HG02885 (cell line): ENCODE data around the gene NID1.

Experiments
- ATAC-seq: cut with Tn5 transposase; IDR thresholded peaks from one replicate; pipeline ENCODE4 v1.9.1; 2021; ENCODE audit warnings: mild to moderate bottlenecking; ENCODE audit not compliant: unreplicated experiment, poor library complexity

NID1 gene

DNA sequence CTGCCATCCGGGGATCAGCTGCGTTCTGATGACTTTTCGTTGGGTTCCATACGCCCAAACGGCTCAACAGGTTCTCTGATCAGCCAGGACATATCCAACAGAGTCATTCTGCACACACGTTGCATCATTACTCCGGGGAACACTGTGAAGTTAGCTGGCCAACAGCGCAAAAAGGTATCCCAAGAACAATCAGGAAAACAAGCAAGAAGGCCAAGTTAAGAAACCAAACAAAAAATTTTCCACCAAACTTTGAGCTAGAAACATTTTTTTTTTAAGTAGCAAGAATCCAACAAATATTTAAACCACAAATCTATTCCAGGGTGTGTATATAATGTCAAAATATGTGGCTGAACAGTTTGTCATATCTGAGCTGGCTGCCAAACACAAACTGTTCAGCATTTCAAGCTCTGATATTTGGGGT is 29.2 kb downstream of the NID1 start:
- ATAC-seq = no peak

DNA sequence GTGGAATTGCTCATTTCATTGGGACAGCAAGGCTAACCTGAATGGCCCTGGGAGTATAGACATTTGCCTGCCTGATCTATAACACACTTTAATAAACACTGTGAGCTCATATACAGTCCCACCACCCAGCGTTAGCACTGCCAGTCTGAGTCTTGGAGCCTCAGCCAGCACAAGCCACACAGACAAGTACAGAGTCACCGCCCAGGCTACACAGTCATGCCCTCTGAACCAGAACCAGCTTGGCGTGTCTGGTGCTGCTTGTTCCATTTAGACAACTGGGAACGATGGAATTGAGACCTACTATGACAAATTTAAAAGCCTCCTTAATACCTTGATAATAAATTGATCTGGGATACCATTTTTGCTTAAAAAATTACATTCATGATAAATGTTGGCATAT is 31.6 kb downstream of the NID1 start:
- no peak for ATAC-seq

DNA sequence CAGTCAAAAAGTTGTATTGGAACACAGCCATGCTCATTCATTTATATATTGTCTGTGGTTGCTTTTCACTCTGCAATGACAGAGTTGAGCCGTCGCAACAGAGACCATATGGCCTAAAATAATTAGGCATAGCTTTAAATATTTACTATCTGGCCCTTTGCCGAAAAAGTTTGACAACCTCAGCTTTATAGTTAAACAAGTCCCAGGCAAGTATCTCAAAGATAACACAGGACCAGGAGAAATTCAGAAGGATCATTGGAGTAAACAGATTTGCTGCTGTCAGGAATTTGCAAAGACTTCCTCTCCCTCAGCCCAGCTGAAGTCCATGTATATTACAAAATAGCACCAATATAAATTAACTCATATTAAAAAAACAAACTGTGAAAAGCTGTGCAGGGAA is 34.4 kb downstream of the NID1 start:
- no peak for ATAC-seq

DNA sequence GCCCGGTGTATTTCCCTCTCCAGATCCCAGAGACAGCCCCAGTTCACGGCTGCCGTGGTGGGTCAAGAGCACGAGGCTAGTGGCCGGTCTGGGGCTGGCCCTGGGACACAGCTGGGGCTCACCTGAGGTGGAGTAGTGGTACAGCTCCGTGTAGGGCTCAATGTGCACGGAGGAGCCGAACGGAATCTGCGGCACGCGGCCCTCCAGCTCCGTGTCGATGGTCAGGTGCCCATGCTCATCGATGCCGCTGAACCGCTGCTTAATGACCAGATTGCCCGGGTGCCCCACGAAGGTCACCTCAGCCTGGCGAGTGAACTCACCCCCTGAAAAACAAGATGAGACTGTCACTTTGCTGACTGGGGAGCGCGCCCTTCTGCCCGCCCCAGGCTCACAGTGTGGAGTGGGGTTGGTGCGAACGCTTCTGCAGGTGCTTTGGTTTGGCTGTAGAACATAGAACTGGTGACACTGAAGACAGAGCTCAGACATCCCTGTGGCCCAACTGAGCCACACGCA is 35.4 kb downstream of the NID1 start:
- ATAC-seq = no peak

DNA sequence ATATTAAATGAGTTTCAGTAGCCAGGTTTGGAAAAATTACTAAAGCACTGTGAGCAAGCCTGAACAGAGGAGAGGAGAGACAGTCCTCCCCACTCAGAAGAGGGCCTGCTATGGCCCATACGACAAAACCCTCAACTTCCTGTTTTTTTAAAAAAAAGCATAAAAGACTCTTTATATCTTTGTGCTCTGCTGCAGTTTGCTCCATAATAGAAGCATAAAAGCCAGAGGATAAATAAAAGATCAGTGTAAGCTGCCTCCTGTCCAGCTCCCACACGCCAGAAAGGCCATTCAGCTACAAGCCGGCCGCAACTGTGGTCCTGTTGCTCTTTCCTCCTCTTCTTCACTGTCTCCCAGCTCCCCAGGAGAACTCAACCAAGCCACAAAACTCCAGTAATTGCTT is 37.8 kb downstream of the NID1 start:
- no peak for ATAC-seq

DNA sequence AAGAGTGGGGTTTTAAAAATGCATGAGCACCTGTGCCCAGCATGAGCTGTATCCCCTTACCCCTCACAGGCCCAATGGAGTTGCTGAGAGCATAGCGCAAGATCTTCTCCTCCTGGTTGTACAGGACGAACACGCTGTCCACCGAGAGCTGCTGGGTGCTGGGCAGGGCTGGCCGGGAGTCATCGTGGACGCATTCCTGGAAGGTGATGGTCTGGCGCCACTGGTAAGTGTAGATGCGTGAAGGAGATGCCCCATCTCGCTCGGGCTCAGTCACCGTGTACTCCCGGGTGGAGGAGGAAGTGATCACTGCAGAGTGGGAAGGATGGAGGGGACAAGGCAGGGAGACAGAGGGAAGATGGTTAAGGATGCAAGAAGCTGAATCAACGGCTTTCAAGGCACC is 39.1 kb downstream of the NID1 start:
- no peak for ATAC-seq

DNA sequence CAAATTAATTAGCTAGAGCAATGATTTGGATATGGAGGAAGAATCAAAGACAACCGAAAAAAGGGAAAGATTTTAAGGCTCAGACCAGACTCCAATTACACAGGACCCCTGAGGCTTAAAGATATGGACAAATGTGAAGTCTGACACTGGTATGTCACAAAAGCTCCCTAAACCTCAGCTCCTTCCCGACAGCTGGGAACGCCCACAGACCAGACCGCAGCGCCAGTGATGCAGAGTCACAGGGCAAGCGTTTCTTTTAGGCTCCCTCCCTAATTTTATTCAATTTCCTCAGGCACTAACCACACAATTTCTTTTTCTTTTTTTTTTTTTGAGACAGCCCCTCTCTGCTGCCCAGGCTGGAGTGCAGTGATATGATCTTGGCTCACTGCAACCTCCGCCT is 40.2 kb downstream of the NID1 start:
- ATAC-seq = no peak

DNA sequence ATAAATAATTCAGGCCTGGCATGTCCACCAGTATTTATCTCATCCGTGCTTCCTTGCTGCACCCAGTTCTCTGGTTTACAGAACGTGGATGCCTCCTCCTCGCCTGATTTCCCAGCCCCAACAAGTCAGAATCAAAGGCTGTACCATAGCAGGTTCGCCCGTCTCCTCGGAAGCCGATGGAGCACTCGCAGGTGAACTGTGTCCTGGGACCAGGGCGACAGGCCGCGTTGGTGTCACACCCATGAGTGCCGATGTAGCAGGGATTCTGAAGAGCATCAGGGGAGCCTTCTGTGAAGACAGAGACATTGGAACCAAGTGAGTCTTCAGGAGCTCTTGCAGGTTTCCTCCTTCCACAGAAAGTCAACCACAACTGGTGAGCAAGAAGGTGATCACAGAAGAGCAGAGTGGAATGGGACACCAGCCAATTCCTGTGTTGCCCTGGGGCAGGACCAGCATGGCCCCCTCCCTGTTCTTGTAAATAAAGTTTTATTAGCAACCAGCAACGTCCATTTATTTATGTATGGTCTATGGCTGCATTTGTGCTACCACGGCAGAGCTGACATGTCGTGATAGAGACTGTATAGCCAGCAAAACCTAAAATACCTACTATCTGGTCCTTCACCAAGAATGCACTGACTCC is 40.8 kb downstream of the NID1 start:
- ATAC-seq = no peak

DNA sequence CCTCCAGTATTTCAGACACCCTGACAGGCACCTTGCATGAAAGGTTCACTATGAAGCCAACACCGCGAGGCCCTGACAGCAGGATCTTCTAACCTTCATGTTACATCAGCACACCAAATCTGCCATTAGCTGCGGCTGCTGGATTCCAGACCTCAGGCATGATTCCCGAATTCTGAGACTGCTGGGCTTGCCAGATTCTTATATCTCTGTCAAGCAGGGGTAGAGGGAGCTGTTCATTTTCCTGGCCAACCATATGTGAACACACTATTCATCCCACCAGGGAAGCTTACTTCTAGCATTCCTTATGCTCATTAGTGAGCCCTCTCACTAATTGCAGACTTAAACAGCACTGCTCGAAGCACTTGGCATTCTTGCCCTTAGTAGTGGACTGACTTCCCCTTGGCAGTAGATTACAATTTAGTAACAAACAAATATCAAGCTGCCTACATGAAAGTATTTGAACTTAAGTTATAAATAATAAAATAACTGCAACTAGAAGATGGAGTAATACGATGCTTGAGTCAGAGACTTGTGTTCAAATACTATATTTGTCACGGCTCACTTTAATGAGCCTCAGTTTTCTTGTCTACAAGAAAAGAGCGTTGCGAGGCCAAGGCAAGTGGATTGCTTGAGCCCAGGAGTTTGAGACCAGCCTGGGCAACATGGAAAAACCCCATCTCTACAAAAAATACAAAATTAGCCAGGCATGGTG is 43.3 kb downstream of the NID1 start:
- ATAC-seq = no peak

DNA sequence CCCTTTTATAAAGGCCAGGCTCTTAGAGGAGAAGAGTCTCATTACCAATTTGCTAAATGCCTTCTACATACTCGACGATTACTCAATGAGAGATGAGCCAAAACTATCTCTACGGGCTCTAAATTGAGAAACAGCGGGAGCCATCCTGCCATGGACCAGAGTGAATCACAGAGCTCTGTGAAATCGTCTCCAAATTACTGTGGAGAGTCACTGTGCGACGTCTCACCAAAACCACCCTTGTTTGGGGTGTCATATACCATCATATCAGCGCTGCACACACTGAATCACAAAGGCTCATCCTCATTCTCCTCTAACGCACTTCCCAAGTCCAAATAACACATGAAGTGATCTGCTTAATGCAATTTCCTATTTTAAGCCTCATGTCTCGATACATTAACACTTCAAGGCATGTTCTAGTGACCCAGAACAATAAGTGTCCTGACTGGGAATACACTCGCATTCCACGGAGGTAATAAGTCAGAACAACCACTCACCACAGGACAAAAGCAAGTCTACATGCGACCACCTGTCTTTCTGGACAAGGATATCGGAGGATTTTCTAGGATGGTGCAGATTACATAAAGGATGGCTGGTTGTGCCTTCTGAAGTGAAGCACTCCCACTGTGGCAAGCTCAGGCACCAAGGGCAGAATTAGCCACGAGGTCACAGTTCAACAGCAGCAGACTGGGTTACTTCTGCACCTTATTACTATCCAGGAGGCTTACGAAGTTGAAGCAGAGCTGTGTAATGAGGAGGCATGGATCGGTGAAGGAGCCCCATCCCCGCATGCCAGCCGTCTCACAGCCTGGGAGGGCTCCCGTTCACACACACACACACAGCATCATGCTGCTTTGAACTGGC is 44.3 kb downstream of the NID1 start:
- no peak for ATAC-seq

DNA sequence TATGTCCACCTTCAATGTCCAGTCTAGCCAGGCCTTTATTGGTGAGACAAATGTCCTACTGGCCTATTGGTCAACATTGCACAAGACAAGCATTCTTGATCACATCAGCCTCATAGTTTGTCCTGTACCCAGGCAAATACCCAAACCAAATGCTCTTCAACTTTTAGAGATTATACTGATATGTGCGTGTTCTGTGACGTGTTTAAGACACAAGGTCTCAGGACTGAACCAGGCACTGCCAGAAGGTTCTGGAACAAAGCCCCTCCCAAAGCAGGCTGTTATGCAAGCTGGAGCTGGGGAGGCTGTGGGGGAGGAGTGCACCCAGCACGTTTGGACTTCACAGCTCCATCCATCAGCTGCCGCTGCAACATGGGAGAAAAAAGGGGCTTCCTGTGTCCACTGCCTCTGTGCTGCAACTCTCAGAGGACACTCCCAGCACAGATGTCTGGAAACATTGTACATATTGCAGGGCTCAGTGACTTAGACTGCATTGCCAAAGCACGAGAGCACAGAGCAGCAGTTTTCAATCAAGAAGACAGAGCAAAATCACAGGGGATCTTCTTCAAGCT is 45.9 kb downstream of the NID1 start:
- no peak for ATAC-seq

DNA sequence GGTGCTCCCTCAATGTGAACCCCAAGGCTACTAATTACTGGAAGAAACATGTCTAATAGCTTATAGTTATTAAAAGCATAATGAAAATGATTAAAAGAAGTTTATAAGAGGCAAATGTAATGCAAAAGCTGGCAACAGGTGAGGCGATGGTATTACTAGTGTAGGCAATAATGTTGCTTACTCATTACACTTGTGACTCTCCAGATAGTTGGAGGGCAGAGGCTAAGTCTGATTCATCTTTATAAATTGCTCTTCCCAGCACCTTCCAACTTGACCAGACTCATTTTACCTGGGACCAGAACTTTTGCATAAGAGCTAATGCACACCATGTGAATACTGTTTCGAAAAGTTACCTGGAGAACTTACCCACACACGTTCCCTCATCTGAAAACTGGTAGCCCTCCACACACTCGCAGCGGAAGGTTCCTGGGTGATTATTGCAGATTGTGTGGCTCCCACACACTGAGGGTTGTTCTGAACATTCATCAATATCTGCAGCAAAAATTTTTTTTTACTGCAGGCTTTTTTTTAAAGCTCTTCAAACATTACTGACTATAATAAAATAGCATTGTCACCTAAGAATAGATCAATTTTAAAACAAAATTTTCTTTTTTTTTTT is 48.0 kb downstream of the NID1 start:
- ATAC-seq = no peak

DNA sequence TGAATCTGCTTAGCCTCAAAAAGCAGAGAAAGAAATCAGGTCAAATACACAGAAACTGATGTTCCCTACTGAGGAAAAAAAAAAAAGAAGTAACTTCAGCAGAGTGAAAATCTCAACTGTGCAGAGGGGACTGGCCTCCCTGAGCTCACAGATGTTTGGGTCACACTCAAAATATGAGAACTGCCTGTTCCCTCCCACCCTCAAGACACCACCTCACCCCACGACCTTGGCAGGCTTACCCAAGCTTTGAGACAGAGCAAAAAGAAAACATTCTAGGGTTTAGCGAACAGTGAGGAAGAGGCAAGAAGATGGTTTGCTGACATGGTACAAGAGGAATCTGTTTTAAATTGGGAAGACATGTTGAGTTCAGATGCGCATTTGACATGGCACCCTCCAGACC is 48.8 kb downstream of the NID1 start:
- no peak for ATAC-seq

DNA sequence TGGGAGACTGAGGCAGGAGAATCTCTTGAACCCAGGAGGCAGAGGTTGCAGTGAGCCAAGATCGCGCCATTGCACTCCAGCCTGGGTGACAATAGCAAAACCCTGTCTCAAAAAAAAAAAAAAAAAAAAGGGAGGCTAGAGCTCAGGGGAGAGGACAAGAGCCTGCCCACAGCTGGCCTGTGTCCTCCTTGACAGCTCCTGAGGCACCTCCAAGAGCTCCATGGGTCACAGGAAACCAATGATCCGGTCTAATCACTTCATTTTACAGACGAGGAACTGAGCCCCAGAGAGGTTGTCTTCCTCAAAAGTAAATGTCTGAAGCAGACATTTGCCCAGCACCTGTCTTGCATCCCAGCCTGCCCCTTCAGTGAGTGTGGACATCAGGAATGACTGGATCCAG is 49.4 kb downstream of the NID1 start:
- ATAC-seq = no peak

DNA sequence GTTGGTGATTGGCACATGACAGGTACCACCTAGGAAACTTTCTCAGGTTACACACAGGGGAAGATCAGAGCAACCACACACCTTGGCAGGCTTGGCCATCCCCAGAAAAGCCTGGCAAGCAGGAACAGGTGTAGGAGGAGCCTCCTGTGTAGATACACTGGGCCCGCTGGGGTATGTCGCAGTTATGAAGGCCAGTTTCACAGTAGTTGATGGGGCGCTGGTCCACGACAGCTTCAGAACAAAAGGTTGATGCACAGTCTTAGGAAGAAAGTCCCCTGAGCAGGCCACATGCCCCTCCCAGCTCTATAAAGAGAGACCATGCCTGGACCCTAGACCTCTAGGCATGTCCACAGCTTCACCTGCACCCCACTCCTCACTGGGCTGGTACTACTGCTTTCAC is 51.6 kb downstream of the NID1 start:
- no peak for ATAC-seq

DNA sequence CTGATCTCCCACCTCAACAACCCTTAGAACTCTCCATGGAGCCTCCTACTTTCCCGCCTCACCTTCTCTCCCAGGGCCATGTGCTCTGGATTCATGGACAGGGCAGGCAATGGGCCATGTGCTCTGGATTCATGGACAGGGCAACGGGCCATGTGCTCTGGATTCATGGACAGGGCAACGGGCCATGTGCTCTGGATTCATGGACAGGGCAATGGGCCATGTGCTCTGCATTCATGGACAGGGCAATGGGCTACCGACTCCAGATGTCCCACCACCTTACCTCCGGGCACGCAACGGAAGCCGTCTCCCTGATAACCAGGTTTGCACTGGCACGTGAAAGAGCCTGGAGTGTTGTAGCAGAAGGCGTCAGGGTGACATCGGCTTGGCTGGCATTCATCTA is 53.2 kb downstream of the NID1 start:
- no peak for ATAC-seq

DNA sequence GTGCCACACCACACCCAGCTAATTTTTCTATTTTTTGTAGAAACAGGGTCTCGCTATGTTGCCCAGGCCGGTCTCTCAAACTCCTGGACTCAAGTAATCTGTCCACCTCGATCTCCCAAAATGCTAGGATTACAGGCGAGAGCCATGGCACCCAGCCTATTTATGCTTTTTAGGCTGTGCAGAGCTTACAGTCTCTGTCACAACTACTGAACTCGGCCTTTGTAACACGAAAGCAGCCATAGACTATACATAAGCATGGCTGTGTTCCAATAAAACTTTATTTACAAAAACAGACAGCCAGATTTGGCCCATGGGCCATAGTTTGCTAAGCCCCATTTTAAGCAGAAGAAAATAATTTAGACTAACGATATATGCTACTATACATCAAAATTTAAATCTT is 54.4 kb downstream of the NID1 start:
- no peak for ATAC-seq

DNA sequence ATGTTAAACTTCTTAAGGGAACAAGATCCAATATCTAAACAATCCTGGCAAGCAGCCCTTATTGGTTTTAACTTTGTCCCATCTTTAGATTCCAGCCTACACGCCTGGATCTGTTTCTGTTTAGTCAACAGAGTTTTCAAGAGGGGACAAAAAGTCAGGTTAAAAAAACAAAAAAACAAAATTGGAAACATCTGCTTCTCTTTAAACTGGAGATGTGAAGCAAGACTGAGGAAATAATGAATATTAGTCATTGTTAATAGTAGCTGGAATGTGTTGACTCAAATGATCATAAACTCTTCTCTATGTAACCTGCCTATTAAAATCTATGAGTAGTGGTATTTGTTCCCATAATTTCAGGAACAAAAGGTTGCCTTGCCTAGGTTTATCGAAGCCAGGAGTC is 55.0 kb downstream of the NID1 start:
- no peak for ATAC-seq

DNA sequence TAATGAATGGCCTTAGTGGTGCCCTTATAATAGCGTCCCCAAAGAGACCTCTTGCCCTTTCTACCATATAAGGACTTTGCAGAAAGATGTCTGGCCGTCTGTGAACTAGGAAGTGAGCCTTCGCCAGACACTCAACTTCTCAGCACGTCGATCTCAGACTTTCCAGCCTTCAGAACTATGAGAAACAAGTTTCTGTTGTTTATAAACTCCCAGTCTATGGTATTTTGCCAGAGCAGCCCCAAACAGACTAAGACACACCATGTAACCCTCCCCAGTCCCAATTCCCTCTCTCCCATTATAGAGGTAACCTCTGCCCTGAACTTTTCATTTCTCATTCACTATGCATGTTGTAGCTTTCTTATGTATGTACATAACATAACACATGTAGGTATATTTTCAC is 55.7 kb downstream of the NID1 start:
- ATAC-seq = no peak

DNA sequence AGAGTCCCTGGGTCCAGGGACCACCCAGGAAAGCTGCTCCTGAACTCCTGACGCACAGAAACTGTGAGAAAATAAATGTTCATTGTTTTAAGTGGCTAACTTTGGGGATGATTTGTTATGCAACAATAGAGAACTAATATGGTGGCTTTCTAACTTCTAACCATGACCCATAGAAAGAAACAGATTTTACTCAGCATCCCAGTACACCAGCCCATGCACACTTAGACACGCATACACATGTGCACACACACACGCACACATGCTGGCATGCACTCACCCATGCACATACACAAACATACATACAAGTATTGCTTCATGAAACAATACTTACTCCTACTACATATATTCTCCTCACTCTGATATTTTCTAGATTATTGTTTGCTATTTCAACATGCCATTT is 57.1 kb downstream of the NID1 start:
- no peak for ATAC-seq
